GM12874 (cell line): Measurements from ENCODE around the gene CNKSR2.

ENCODE experiments used
- CTCF ChIP-seq: IDR thresholded peaks from 2 replicates; pipeline ENCODE4 v1.5.1; 2011; ENCODE audit warnings: low read depth, mild to moderate bottlenecking, control low read depth, low read length, moderate library complexity; ENCODE audit not compliant: insufficient read depth

CNKSR2 gene

GRCh38 chrX:21400408-21401121 is 26.3 kb downstream of the CNKSR2 start:
- no peak for TF ChIP-seq CTCF

GRCh38 chrX:21408307-21408706 is 34.1 kb downstream of the CNKSR2 start:
- no peak for TF ChIP-seq CTCF

GRCh38 chrX:21408788-21409187 is 34.6 kb downstream of the CNKSR2 start:
- no peak for TF ChIP-seq CTCF

- no peak for TF ChIP-seq CTCF
Measured at GRCh38 chrX:21412029-21412428, 37.8 kb downstream of the CNKSR2 start.

- TF ChIP-seq CTCF, result no peak
Measured at GRCh38 chrX:21412883-21413282, 38.7 kb downstream of the CNKSR2 start.

- TF ChIP-seq CTCF, result no peak
Measured at GRCh38 chrX:21427086-21427485, 52.9 kb downstream of the CNKSR2 start.

- no peak for TF ChIP-seq CTCF
Measured at GRCh38 chrX:21437036-21437435, 62.8 kb downstream of the CNKSR2 start.
